SK-N-MC (cell line): ENCODE data around the gene PTPRG.

Experiments
- EZH2 ChIP-seq: fragments of 200-600 bp; sonication (generic); IDR thresholded peaks from one replicate; pipeline ENCODE4 v1.6.1; 2017; ENCODE audit warnings: antibody characterized with exemption
- FOXP2 ChIP-seq: optimal IDR thresholded peaks from 2 replicates; pipeline ENCODE3; 2011; ENCODE audit warnings: mild to moderate bottlenecking, moderate library complexity; ENCODE audit not compliant: insufficient read depth; ENCODE audit errors: extremely low read length, control extremely low read depth
- POLR2AphosphoS5 ChIP-seq: IDR thresholded peaks from 2 replicates; pipeline ENCODE4 v1.6.1; 2012; ENCODE audit warnings: mild to moderate bottlenecking, low read depth, low read length, borderline replicate concordance

- TF ChIP-seq POLR2AphosphoS5: no peak
- no peak for TF ChIP-seq EZH2
- no peak for TF ChIP-seq FOXP2
Measured at GRCh38 chr3:62210011-62210410, 648.6 kb downstream of the PTPRG start.
